ENCODE data around the gene CRYL1.

CRYL1 gene

GRCh38 chr13:20546556-20546955 is 20.9 kb upstream of the CRYL1 start:
- DNase-seq (ENCODE audit: low read depth): peak; percentile 65
- TF ChIP-seq CTCF (IDR thresholded peaks at IDR 0.05; ENCODE audit: low read depth, low read length) (no peak), MAX (IDR thresholded peaks at IDR 0.05; ENCODE audit: low read depth, low read length) (no peak), POLR2A (IDR thresholded peaks at IDR 0.05; ENCODE audit: extremely low read depth, insufficient read length) (no peak), MYC (IDR thresholded peaks at IDR 0.05; ENCODE audit: low read depth, low read length) (no peak)
- no peak overlapping the region for H3K4me3 ChIP-seq (ENCODE audit: low read depth, low read length)

DNA sequence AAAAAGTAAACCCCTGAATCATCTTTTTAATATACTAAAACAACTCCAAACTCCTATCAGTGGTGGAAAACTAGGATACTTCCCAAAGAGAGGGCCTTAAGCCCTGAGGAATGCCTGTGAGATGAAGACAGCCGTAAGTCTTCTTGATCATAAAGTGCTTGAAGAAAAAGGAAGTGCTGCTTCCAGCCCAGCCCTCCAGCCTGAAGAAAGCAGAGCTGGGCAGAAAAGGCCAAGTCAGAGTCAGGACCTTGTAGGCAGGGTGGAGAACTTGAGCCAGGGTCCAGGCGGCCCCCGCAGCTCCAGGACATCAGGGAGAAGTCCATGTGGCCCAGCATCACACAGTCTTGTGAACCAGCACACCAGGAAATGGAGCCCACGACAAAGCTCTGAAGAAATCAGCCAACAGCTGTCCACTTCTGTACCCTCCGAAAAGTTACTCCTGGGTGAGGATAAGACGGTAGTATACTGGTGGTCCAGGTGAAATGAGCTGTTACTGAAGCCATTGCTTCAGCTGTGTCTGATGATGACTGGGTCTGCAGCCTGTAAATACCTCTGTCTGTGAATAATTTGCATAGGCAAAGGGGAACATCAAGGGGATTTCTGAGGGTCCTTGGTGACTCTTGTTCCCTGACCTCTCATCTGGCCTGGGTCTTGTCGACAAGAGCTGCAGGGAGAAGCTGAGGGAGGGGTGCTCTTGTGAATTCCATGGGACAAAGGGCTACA is 18.7 kb upstream of the CRYL1 start:
- no peak overlapping the region for H3K4me3 ChIP-seq (ENCODE audit: low read depth, low read length)
- DNase-seq (ENCODE audit: low read depth): peak; percentile 44
- no peak for TF ChIP-seq MAX (IDR thresholded peaks at IDR 0.05; ENCODE audit: low read depth, low read length)
- no peak for TF ChIP-seq CTCF (IDR thresholded peaks at IDR 0.05; ENCODE audit: low read depth, low read length)
- TF ChIP-seq MYC (IDR thresholded peaks at IDR 0.05; ENCODE audit: low read depth, low read length): no peak
- no peak for TF ChIP-seq POLR2A (IDR thresholded peaks at IDR 0.05; ENCODE audit: extremely low read depth, insufficient read length)

DNA sequence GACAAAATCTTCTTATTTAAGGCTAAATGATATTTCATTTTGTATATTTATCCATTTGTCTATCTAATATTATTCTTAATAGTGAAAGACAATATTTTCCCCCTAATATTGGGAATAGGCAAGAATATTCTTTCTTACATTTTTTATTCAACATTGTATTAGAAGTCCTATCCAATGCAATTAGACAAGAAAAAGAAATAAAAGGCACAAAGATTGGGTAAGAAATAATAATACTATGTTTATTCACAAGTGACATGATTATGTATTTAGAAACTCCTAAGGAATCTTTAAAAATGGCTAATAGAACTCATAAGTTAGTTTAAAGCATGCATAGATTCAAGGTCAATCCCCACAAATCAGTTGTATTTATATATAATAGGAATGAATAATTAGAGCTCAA is 11.3 kb upstream of the CRYL1 start:
- DNase-seq (ENCODE audit: low read depth): no peak
- H3K4me3 ChIP-seq (ENCODE audit: low read depth, low read length): no peak overlapping the region
- TF ChIP-seq MAX (IDR thresholded peaks at IDR 0.05; ENCODE audit: low read depth, low read length) (no peak), CTCF (IDR thresholded peaks at IDR 0.05; ENCODE audit: low read depth, low read length) (no peak), POLR2A (IDR thresholded peaks at IDR 0.05; ENCODE audit: extremely low read depth, insufficient read length) (no peak), MYC (IDR thresholded peaks at IDR 0.05; ENCODE audit: low read depth, low read length) (no peak)

- no peak overlapping the region for H3K4me3 ChIP-seq (ENCODE audit: low read depth, low read length)
- no peak for DNase-seq (ENCODE audit: low read depth)
- no peak for TF ChIP-seq POLR2A (IDR thresholded peaks at IDR 0.05; ENCODE audit: extremely low read depth, insufficient read length)
- no peak for TF ChIP-seq CTCF (IDR thresholded peaks at IDR 0.05; ENCODE audit: low read depth, low read length)
- no peak for TF ChIP-seq MAX (IDR thresholded peaks at IDR 0.05; ENCODE audit: low read depth, low read length)
- TF ChIP-seq MYC (IDR thresholded peaks at IDR 0.05; ENCODE audit: low read depth, low read length): no peak
These were observed 8.5 kb upstream of the CRYL1 start for GRCh38 chr13:20534038-20534608.

- TF ChIP-seq MAX (IDR thresholded peaks at IDR 0.05; ENCODE audit: low read depth, low read length): no peak
- no peak for TF ChIP-seq CTCF (IDR thresholded peaks at IDR 0.05; ENCODE audit: low read depth, low read length)
- TF ChIP-seq MYC (IDR thresholded peaks at IDR 0.05; ENCODE audit: low read depth, low read length): no peak
- no peak for TF ChIP-seq POLR2A (IDR thresholded peaks at IDR 0.05; ENCODE audit: extremely low read depth, insufficient read length)
- DNase-seq (ENCODE audit: low read depth): no peak
These were observed 2.8 kb upstream of the CRYL1 start for GRCh38 chr13:20528452-20528851.

More at GRCh38 chr13:20528452-20528851, 2.8 kb upstream of the CRYL1 start:
- no peak overlapping the region for H3K4me3 ChIP-seq (ENCODE audit: low read depth, low read length)

All from NB4 (cell line).